Central memory CD4-positive, alpha-beta T cell (primary cell): ENCODE results near the gene EFS.

Experiments used
- DNase-seq: peaks from one replicate; pipeline ENCODE4 v3.0.0; 2022

Gene EFS

DNA sequence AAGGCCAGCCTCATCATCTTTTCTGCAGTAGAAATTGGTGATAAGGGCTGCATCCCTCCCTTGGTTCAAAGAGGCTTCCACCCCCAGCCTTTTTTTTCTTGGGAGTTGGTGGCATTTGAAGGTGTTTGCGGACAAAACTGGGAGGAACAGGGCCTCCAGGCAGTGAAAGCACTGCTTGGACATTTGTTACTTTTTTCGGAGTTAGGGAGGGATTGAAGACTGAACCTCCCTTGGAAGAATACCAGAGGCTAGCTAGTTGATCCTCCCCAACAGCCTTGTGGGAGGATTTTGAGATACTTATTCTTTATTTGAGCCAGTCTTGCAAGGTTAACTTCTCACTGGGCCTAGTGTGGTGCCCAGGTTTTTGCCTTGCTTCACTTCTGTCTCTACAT is 40.5 kb downstream of the EFS start:
- no peak for DNase-seq

DNA sequence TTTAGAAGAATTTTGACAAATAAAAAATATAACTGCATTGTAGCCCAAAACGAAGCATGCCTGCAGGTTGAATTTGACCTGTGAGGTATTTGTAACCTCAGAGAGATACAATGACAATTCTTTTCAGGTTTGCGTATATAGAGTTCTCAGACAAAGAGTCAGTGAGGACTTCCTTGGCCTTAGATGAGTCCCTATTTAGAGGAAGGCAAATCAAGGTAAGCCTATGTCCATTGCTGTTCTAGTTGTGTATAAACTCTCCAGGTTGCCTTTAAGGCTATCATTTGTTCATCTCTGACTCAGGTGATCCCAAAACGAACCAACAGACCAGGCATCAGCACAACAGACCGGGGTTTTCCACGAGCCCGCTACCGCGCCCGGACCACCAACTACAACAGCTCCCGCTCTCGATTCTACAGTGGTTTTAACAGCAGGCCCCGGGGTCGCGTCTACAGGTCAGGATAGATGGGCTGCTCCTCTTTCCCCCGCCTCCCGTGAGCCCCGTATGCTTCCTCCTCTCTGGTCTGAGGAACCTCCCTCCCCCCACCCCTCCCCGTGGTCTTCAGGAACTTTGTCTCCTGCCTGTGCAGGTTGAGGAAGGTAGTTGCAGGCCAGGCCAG is 41.0 kb downstream of the EFS start:
- no peak for DNase-seq

DNA sequence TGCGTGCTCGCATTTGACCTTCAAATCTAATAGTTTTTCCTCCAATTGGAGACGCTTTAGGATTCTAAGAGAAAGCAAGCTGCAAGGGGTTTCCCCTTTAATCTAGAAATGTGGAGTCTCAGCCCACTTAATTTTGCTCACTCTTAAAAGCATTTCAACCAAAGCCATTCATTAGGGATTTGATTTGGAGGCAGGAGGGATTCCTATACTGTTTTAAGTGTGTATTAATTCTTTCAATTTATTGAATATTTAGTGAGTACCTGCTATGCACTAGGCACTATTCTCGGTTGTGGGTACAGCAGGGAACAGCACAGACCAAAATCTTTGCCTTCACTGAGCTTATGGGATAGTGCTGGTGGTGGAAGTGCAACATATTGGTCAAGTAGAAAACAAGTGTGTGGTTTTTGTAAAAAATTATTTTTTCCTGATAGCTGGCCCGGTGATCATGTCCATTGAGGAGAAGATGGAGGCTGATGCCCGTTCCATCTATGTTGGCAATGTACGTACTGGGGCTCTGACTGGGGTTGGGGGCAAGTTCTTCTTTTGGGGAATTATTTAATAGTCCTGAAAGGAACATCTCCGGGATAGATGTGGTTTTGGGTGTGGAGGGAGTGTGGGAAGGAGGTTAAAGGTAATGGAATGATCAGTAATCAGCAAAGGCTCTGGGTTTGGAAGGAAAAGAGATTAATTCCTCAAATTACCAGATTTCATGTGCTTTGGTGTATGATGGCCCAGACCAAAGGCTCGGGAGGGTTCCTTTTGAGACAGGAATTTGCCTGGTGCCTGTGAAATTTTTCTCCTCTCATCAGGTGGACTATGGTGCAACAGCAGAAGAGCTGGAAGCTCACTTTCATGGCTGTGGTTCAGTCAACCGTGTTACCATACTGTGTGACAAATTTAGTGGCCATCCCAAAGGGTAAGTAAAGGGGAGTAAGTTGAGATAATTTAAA is 42.1 kb downstream of the EFS start:
- no peak for DNase-seq

DNA sequence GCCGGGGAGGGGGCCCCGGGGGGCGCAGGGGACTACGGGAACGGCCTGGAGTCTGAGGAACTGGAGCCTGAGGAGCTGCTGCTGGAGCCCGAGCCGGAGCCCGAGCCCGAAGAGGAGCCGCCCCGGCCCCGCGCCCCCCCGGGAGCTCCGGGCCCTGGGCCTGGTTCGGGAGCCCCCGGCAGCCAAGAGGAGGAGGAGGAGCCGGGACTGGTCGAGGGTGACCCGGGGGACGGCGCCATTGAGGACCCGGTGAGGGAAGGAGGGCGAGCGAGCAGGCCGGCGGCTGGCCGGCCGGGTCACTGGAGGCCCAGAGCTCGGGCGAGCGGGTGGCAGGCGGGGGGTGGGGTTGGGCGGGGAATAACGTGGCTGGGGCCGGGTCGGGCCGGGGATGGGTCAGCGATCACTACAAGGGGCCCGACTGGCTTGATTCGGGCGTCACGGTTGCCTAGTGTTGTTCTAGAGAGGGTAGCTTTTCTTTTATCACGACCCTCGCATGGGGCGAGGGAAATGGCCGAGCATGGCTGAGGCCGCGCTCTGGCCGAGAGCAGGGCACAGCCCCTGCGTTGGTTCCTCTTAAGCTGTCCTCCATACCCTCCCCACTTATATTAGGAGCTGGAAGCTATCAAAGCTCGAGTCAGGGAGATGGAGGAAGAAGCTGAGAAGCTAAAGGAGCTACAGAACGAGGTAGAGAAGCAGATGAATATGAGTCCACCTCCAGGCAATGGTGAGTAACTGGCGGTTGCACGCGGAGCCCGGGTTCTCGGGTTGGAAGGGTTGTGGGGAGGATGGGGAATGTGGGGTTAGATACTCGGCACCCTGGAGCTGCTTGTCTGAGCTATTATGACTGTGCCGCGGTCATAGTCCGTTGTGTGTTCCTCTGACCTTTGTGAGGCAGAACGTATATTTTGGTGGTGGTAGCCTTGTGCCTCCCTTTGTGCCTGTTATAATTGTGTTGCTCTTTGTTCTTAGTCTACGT is 43.1 kb downstream of the EFS start:
- DNase-seq = peak; percentile 21

- peak; percentile 100 for DNase-seq
These were observed 44.1 kb downstream of the EFS start, which contains the start of gene PABPN1 for GRCh38 chr14:23320584-23321571. Gene PABPN1 (plus strand): TSS chr14:23321457. CDS start chr14:23321470, 13 bp downstream.

DNA sequence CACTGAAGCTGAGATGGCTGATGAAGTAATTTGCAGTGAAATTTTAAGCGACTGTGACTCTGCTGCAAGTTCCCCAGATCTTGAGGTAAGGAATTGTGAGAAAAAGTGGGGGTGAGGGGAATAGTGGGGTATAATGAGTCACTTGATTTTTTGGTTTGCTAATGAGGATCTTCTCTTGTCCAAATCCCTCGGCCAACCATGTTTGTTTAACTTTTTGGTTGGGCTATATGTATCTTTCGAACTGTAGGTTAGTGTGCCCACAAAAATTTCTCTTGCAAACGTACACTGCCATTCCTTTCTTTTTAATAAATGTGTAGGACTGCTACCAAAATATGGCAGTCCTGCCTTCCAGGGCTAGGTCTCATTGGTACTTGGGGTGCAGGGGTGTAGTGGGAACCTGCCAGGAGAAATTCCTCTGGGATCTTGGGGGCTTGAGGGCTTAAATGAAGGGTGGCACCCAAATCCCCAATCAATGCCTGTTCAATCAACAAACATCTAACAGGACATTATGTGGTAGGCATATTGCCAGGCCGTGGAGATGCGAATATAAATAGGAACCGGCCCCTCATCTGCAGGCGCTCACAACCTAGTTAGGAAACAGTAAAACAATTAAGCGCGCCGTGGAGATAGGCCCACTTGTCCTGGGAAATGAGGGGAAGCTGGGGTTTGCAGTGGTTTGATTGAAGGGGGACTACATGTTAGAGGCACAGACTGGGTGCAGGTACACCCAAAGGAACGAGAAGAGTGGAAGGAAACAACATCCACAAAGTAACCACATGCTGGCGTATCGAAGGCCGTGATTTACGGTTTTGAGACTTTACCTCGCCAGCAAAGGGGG is 45.0 kb downstream of the EFS start:
- DNase-seq = no peak

GRCh38 chr14:23316300-23316699 is 48.7 kb downstream of the EFS start:
- DNase-seq = no peak

DNA sequence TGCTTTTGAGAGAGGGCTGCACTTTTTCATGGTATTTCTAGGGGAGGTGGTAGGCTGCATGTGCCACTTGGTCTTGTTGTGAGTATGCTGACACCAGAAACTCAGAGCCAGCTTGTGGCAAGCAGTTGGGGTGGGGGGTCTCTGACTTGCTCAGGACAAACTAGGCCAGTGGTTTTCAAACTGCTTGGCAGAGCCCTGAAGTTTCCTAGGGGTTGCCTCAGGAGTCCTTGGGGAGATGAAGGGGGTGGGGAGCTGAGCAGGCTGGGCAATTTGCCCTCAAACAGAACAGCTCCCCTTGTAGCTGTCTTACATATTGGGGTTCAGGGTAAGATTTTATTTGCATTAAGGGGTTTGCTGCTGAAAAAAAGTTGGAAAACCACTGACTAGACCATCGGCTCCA is 54.4 kb downstream of the EFS start:
- DNase-seq = no peak

DNA sequence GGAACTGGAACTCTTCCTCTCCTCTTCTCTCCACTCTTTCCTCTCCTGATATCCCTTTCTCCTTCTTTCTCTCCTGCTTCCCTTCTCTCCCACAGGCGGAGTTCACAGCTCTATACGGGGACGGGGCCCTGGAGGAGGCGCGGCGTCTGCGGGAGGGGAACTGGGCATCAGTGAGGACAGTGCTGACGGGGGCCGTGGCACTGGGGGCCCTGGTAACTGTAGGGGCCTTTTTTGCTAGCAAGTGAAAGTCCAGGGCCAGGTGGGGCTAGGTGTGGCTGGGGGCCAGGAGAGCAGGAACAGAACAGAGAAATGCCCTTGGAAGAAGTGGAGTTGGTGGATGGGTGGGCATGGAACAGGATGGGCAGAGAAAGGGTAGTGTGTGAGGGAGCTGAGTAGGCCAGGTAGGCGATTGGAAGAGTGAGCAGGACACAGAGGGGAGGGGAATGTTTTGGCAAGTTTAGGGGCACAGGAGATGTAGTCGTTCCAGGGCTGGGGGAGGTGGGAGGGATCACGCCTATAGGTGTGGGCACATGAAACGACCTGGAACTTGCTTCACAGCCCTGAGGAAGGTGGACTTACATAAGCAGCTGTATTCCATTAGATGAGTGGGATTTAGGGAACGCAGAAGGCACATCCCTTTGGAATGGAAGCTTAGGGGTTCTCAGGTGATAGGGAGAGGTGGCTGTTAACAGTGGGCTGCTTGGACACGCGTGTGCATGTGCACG is 56.1 kb downstream of the EFS start:
- no peak for DNase-seq

DNA sequence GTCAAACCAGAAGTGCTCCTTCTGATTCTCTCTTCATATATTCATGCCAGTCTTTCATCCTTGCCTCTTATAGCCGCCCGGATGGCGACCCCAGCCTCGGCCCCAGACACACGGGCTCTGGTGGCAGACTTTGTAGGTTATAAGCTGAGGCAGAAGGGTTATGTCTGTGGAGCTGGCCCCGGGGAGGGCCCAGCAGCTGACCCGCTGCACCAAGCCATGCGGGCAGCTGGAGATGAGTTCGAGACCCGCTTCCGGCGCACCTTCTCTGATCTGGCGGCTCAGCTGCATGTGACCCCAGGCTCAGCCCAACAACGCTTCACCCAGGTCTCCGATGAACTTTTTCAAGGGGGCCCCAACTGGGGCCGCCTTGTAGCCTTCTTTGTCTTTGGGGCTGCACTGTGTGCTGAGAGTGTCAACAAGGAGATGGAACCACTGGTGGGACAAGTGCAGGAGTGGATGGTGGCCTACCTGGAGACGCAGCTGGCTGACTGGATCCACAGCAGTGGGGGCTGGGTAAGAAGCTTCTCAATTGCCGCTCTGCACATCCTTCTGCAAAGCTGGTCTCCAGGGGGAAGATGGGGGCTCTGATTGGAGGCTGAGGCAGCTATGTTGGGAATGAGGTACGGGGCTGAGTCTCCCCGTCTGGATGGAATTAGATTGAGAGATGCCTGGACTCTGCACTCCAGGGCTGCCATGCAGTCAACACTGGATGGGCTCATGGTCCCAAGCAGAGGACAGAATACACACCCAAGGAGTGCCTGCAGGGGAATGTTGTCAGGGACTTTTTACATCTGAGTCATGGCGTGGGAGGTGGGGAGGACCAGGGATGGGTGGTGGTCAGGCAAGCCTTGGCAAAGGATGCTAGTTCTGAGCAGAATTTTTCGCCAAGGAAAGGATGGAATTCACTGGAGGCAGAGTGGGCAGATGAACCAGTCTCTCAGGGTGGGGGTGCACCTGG is 57.0 kb downstream of the EFS start:
- no peak for DNase-seq

DNA sequence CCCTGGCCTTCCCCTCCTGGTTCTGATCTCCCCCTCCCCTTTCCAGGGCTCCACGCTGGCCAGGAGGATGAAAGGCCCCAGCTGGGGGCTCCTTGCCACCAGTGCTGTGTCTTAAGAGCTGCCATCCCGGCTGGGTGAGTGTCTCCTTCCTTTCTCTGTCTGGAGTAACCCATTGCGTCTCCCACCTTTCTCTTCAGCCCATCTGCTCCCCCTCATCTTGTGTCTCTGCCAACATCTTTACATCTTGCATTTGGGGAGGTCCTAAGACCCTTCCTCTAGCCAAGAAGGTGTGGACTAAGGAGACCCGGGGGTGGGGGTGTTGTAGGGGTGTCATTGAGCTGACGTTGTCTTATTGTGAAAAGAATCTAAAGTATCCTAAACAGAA is 57.8 kb downstream of the EFS start:
- DNase-seq = no peak

DNA sequence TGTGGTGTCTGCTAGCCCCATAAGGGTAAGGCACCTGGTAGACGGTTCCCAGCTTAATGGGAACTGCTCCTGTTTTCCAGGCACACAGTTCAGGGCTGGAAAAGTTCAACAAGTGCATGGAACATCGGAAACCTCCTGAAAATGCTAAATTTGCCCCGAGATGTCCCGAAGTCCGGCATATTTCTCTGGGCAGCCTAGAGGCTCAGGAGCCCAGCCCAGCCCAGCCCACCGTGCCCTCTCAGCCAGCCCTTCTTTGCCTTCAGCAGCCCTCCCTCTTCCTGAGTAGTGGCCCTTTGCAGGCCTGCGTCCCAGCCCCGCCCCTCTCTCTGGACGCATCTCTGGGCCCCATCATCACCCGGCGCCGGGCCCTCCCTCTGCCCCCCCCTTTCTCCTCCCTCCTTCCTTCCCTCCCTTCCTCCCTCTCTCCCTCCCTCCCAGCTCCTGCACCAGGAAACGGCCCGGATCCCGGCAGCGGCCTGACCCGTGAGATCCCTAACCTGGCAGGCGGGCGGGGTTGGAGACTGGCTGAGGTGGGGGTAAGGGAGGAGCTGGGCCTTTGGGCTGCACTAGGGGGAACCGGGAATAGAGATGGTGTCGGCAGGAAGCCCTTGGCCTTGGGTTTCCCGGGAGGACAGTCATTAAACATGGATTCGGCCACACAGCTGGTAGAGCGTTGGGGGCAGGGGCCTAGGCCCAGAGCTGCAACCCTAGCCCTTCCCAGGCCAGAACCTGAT is 58.4 kb downstream of the EFS start, which contains the start of gene BCL2L2:
Gene BCL2L2 (plus strand): TSS at position 422 of the 734 bp plus-strand sequence. CDS start 935 bp downstream, outside the sequence.
- no peak for DNase-seq
